Osteoblast (primary cell): ENCODE data around the gene UBE2H. TPM values are rescaled to one million over a fixed set of nuclear protein-coding genes. Genes with fewer than 3 reads are reported as not detected.
A peak's percentile ranks its signal among the peaks of the same experiment; 100 is the strongest.

Source experiments
- DNase-seq: peaks from one replicate; pipeline ENCODE4 v3.0.0; 2011; ENCODE audit warnings: low spot score, mixed read lengths; ENCODE audit not compliant: insufficient read length; ENCODE audit errors: missing footprints
- H2AFZ ChIP-seq: 2 replicates; pipeline ENCODE4 v1.6.0; 2011; ENCODE audit warnings: mild to moderate bottlenecking, low read length
- H3K27ac ChIP-seq: 2 replicates; pipeline ENCODE4 v1.5.1; 2011; ENCODE audit warnings: mild to moderate bottlenecking, low read depth, low read length, moderate library complexity
- H3K27me3 ChIP-seq: 2 replicates; pipeline ENCODE4 v1.6.0; 2012; ENCODE audit warnings: mild to moderate bottlenecking, control low read depth, inconsistent platforms, low read length, moderate library complexity; ENCODE audit not compliant: insufficient read depth
- H3K36me3 ChIP-seq: 2 replicates; pipeline ENCODE4 v1.5.1; 2011; ENCODE audit warnings: mild to moderate bottlenecking, low read length, control low read depth, moderate library complexity; ENCODE audit not compliant: insufficient read depth
- H3K4me1 ChIP-seq: 2 replicates; pipeline ENCODE4 v1.5.1; 2011; ENCODE audit warnings: mild to moderate bottlenecking, low read length, control low read depth, moderate library complexity; ENCODE audit not compliant: insufficient read depth
- H3K4me2 ChIP-seq: 2 replicates; pipeline ENCODE4 v1.6.0; 2011; ENCODE audit warnings: mild to moderate bottlenecking, low read length; ENCODE audit not compliant: insufficient read depth
- H3K4me3 ChIP-seq: fragments of 200-600 bp; sonication (generic); 3 replicates; pipeline ENCODE4 v1.5.1; 2012; ENCODE audit warnings: mild to moderate bottlenecking, low read length, inconsistent platforms; ENCODE audit not compliant: insufficient read depth
- H3K79me2 ChIP-seq: 2 replicates; pipeline ENCODE4 v1.6.0; 2012; ENCODE audit warnings: mild to moderate bottlenecking, low read length, control low read depth, inconsistent platforms; ENCODE audit not compliant: insufficient read depth
- H3K9me3 ChIP-seq: 2 replicates; pipeline ENCODE4 v1.5.1; 2011; ENCODE audit warnings: low read depth, low read length, control low read depth
- H4K20me1 ChIP-seq: 2 replicates; pipeline ENCODE4 v1.6.0; 2012; ENCODE audit warnings: mild to moderate bottlenecking, low read length, control low read depth; ENCODE audit not compliant: insufficient read depth
- total RNA-seq: library from RNA; depleted of rRNA; stranded (reverse); fragments of >200 nt; gene quantifications from 2 replicates; pipeline ENCODE4 v1.2.3, GENCODE V29; 2012
- TF ChIP-seq, protein P1 (sequence below): IDR thresholded peaks from 2 replicates; pipeline ENCODE4 v1.5.1; 2011; ENCODE audit warnings: mild to moderate bottlenecking, low read depth, low read length, moderate library complexity; ENCODE audit errors: extremely low read depth

UBE2H gene
- total RNA-seq, 1 donor, result 61.2 TPM

DNA sequence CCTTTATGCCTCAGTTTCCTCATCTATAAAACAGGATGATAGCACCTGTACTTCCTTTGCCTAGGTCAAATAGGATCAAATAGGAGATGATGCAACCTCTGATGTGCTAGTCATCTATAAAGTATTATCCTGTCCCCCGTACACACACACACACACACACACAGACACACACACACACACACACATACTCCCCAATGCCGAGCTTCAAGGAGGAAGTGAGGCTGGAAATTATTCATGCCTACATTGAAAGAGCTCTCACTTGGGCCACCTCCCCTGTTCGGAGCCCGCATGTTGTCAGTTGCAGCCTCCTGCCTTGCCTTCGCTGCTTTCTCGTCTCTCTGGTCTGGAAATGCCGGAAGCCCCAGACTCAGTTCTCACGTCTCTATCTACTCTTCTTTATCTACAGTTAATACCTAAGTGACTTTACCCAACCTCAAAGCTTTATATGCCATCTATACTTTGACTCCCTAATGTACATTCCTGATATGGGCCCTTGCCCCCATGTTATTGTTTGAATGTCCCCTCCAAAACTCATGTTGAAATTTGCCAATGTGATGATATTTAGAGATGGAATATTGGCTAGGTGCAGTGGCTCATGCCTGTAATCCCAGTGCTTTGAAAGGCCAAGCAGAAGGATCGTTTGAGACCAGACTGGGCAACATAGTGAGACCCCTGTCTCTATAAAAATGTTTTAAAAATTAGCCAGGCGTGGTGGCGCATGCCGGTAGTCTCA, 6.9 kb upstream of the UBE2H start:
- H3K27me3 ChIP-seq, result no peaks in the 10 kb centered on the region
- no peaks in the 10 kb centered on the region for H4K20me1 ChIP-seq
- H2AFZ ChIP-seq, result no peak overlapping the region
- no peaks in the 10 kb centered on the region for H3K36me3 ChIP-seq
- no peak for DNase-seq
- no peaks in the 10 kb centered on the region for H3K79me2 ChIP-seq
- TF ChIP-seq, protein P1, sequence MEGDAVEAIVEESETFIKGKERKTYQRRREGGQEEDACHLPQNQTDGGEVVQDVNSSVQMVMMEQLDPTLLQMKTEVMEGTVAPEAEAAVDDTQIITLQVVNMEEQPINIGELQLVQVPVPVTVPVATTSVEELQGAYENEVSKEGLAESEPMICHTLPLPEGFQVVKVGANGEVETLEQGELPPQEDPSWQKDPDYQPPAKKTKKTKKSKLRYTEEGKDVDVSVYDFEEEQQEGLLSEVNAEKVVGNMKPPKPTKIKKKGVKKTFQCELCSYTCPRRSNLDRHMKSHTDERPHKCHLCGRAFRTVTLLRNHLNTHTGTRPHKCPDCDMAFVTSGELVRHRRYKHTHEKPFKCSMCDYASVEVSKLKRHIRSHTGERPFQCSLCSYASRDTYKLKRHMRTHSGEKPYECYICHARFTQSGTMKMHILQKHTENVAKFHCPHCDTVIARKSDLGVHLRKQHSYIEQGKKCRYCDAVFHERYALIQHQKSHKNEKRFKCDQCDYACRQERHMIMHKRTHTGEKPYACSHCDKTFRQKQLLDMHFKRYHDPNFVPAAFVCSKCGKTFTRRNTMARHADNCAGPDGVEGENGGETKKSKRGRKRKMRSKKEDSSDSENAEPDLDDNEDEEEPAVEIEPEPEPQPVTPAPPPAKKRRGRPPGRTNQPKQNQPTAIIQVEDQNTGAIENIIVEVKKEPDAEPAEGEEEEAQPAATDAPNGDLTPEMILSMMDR, result no peak
- H3K4me2 ChIP-seq, result no peak overlapping the region
- H3K4me3 ChIP-seq, result no peak overlapping the region
- no peaks in the 10 kb centered on the region for H3K9me3 ChIP-seq
- H3K27ac ChIP-seq, result peak overlapping the region; percentile 55
- H3K4me1 ChIP-seq, result peaks cover 18% of the 10 kb centered on the region

- peak overlapping the region; percentile 28 for H3K4me2 ChIP-seq
- no peaks in the 10 kb centered on the region for H3K9me3 ChIP-seq
- no peaks in the 10 kb centered on the region for H3K36me3 ChIP-seq
- H2AFZ ChIP-seq, result peak overlapping the region; percentile 54
- H4K20me1 ChIP-seq, result no peaks in the 10 kb centered on the region
- H3K4me1 ChIP-seq, result peaks cover 18% of the 10 kb centered on the region
- TF ChIP-seq, protein P1, result no peak
- H3K27ac ChIP-seq, result peak overlapping the region; percentile 55
- no peaks in the 10 kb centered on the region for H3K27me3 ChIP-seq
- H3K4me3 ChIP-seq, result no peak overlapping the region
- DNase-seq, result peak; percentile 84
- H3K79me2 ChIP-seq, result no peaks in the 10 kb centered on the region
Measured at GRCh38 chr7:129958643-129959470, 6.1 kb upstream of the UBE2H start.

- Histone ChIP-seq H3K36me3 (no peaks in the 10 kb centered on the region), H4K20me1 (peaks cover 7% of the 10 kb centered on the region), H3K4me2 (no peak overlapping the region), H3K4me1 (peaks cover 23% of the 10 kb centered on the region), H3K27me3 (no peaks in the 10 kb centered on the region), H3K4me3 (no peak overlapping the region), H3K27ac (no peak overlapping the region), H3K9me3 (no peaks in the 10 kb centered on the region), H2AFZ (no peak overlapping the region), H3K79me2 (peaks cover 17% of the 10 kb centered on the region)
- TF ChIP-seq, protein P1, result no peak
- DNase-seq, result no peak
Measured at GRCh38 chr7:129955993-129956543, 3.3 kb upstream of the UBE2H start.
